DND-41 (cell line): ENCODE data around the gene CNGA3.

Experiments used
- ATAC-seq: fragments of 200-7000 bp; cut with Tn5 transposase; 3 replicates; pipeline ENCODE4 v1.9.1; 2021; ENCODE audit warnings: low read depth; ENCODE audit not compliant: insufficient read depth
- DNase-seq: peaks from one replicate; pipeline ENCODE4 v3.0.0-alpha.2; 2020
- H2AFZ ChIP-seq: 2 replicates; pipeline ENCODE4 v1.6.0; 2012; ENCODE audit warnings: low read depth, low read length
- H3K27ac ChIP-seq: 2 replicates; pipeline ENCODE4 v1.5.1; 2012; ENCODE audit warnings: low read length, inconsistent platforms
- H3K27me3 ChIP-seq: fragments of 200-600 bp; sonication (generic); 2 replicates; pipeline ENCODE4 v1.6.0; 2012; ENCODE audit warnings: low read length, mild to moderate bottlenecking, inconsistent platforms; ENCODE audit not compliant: insufficient read depth, poor library complexity
- H3K36me3 ChIP-seq: 2 replicates; pipeline ENCODE4 v1.5.1; 2012; ENCODE audit warnings: low read length, inconsistent platforms; ENCODE audit not compliant: insufficient read depth
- H3K4me1 ChIP-seq: 2 replicates; pipeline ENCODE4 v1.5.1; 2012; ENCODE audit warnings: mild to moderate bottlenecking, low read length; ENCODE audit not compliant: insufficient read depth
- H3K4me2 ChIP-seq: 2 replicates; pipeline ENCODE4 v1.6.0; 2012; ENCODE audit warnings: mild to moderate bottlenecking, moderate library complexity, low read length, inconsistent platforms; ENCODE audit not compliant: insufficient read depth
- H3K4me3 ChIP-seq, 2 experiments: fragments of 200-600 bp in 1 of 2; shearing (Covaris generic) in 1 of 2; 2 replicates each; pipeline ENCODE4 v1.5.1; 2012 to 2016; ENCODE audit warnings: inconsistent platforms in 2 of 2, low read length in 2 of 2, mild to moderate bottlenecking in 2 of 2, low read depth in 1 of 2, moderate library complexity in 1 of 2
- H3K79me2 ChIP-seq: 2 replicates; pipeline ENCODE4 v1.6.0; 2012; ENCODE audit warnings: low read length, inconsistent platforms; ENCODE audit not compliant: insufficient read depth
- H3K9ac ChIP-seq: 2 replicates; pipeline ENCODE4 v1.6.0; 2012; ENCODE audit warnings: low read depth, mild to moderate bottlenecking, inconsistent platforms, low read length, moderate library complexity
- H3K9me3 ChIP-seq: 2 replicates; pipeline ENCODE4 v1.5.1; 2012; ENCODE audit warnings: low read length, moderate library complexity, mild to moderate bottlenecking, inconsistent platforms; ENCODE audit not compliant: insufficient read depth, severe bottlenecking
- H4K20me1 ChIP-seq: 2 replicates; pipeline ENCODE4 v1.6.0; 2012; ENCODE audit warnings: low read length; ENCODE audit not compliant: insufficient read depth
- EZH2 ChIP-seq: IDR thresholded peaks from 3 replicates; pipeline ENCODE4 v1.6.1; 2012; ENCODE audit warnings: borderline replicate concordance, low read depth, mild to moderate bottlenecking, moderate library complexity, low read length, inconsistent platforms; ENCODE audit not compliant: severe bottlenecking
- TF ChIP-seq, protein P1 (sequence below): IDR thresholded peaks from 2 replicates; pipeline ENCODE4 v1.5.1; 2012; ENCODE audit warnings: borderline replicate concordance, low read length, moderate library complexity, mild to moderate bottlenecking; ENCODE audit not compliant: poor library complexity, severe bottlenecking; ENCODE audit errors: extremely low read depth

Gene CNGA3

DNA sequence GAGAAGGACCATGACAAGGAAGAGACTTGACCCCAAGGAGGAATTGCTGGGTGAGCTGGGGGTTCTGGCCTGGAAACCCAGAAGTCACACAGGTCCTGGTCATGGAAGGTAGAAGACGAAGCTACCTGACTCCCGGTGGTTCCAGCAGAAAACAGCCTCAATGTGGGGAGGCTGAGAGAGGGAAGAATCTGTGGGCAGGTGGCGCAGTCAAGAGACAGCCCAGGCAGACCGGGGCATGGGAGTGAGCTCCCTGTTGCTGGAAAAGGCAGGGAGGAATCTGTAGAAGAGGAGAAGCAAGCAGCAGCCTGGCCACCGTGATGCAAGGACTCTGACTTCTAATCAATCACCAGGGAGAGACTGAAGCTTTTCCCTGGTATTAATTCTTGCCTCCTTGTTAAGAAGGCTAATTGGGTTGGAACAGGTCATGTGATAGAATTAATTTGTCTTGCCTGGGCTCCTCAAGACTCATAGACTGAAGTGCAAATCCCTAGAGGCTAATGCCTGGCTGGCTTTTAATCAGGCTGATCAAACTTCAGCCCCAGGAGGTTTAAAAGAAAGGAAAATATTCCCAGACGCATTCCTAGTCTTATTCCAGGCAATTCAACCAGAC is 30.1 kb downstream of the CNGA3 start:
- no peak for ATAC-seq
- Histone ChIP-seq H3K9ac (no peak overlapping the region), H3K36me3 (no peaks in the 10 kb centered on the region), H3K4me1 (no peaks in the 10 kb centered on the region), H4K20me1 (no peaks in the 10 kb centered on the region), H3K27me3 (no peaks in the 10 kb centered on the region), H3K4me3 (no peak overlapping the region), H3K9me3 (no peaks in the 10 kb centered on the region), H3K79me2 (no peaks in the 10 kb centered on the region), H3K27ac (no peak overlapping the region), H2AFZ (no peak overlapping the region), H3K4me2 (no peak overlapping the region)
- no peak for DNase-seq
- no peak for TF ChIP-seq EZH2
- TF ChIP-seq, protein P1, sequence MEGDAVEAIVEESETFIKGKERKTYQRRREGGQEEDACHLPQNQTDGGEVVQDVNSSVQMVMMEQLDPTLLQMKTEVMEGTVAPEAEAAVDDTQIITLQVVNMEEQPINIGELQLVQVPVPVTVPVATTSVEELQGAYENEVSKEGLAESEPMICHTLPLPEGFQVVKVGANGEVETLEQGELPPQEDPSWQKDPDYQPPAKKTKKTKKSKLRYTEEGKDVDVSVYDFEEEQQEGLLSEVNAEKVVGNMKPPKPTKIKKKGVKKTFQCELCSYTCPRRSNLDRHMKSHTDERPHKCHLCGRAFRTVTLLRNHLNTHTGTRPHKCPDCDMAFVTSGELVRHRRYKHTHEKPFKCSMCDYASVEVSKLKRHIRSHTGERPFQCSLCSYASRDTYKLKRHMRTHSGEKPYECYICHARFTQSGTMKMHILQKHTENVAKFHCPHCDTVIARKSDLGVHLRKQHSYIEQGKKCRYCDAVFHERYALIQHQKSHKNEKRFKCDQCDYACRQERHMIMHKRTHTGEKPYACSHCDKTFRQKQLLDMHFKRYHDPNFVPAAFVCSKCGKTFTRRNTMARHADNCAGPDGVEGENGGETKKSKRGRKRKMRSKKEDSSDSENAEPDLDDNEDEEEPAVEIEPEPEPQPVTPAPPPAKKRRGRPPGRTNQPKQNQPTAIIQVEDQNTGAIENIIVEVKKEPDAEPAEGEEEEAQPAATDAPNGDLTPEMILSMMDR = no peak

DNA sequence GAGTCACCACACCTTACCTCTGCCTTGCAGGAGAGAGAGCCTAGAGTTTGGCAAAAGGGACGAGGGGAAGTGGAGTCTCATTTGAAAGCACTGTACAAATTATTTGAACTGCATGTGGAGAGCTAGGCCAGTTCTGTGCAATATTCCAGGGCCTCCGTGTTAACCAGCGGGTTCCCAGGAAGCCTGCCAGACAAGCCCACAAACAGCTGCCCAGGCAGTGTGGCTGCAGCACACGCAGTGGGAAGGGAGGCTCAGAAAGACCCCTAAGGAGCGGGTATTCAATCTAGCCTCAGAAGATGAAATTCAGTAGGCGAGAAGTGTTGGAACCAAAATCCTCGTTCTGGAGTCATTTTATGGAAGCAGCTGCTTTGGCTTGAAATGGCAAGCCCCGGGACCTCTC is 30.7 kb downstream of the CNGA3 start:
- Histone ChIP-seq H3K36me3 (no peaks in the 10 kb centered on the region), H4K20me1 (no peaks in the 10 kb centered on the region), H3K4me1 (no peaks in the 10 kb centered on the region), H2AFZ (no peak overlapping the region), H3K27me3 (no peaks in the 10 kb centered on the region), H3K27ac (no peak overlapping the region), H3K79me2 (no peaks in the 10 kb centered on the region), H3K4me3 (no peak overlapping the region), H3K9me3 (no peaks in the 10 kb centered on the region), H3K4me2 (no peak overlapping the region), H3K9ac (no peak overlapping the region)
- no peak for ATAC-seq
- no peak for TF ChIP-seq EZH2
- TF ChIP-seq, protein P1 = no peak
- DNase-seq = no peak

DNA sequence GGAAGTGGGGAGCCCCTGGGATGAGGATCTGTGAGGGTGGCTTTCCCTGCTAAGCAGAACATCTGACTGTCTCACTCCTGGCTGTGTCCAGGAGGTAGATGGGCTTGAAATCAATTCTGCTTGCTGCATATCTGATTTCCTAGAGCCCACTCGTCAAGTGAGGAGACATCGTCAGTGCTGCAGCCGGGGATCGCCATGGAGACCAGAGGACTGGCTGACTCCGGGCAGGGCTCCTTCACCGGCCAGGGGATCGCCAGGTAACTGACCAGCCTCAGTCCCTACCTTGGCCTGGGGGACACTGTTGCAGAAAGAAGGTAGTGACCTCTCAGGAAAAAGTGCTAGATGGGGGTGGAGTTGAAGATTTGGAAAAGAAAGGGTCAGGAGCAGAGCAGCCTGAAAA is 31.3 kb downstream of the CNGA3 start:
- no peak overlapping the region for H3K9ac ChIP-seq
- DNase-seq (no peak), ATAC-seq (no peak)
- H3K9me3 ChIP-seq = no peaks in the 10 kb centered on the region
- no peaks in the 10 kb centered on the region for H3K27me3 ChIP-seq
- no peak overlapping the region for H3K4me2 ChIP-seq
- H2AFZ ChIP-seq = no peak overlapping the region
- H3K79me2 ChIP-seq = no peaks in the 10 kb centered on the region
- H3K4me1 ChIP-seq = no peaks in the 10 kb centered on the region
- H3K4me3 ChIP-seq = no peak overlapping the region
- H3K27ac ChIP-seq = no peak overlapping the region
- no peaks in the 10 kb centered on the region for H3K36me3 ChIP-seq
- no peaks in the 10 kb centered on the region for H4K20me1 ChIP-seq
- TF ChIP-seq, protein P1 = no peak
- no peak for TF ChIP-seq EZH2

DNA sequence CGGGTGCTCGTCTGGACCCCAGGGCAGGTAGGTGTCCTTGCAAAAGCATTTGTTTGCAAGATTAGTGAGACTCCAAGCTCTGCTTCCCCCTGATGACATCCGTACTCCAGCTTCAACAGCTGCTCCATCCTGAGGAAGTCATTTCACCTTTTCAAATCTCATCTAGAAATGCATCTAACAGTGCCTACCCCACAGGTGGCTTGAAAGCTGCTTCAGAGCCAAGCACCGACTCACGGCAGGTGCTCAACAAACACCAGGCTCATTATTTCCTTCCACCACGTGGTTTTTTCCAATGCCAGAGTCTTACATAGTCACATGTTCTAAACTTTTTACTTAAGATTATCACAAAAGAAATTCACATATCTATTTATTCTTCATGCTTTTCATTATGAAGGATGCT is 31.9 kb downstream of the CNGA3 start:
- no peak overlapping the region for H3K4me2 ChIP-seq
- no peaks in the 10 kb centered on the region for H4K20me1 ChIP-seq
- H3K4me3 ChIP-seq = no peak overlapping the region
- no peaks in the 10 kb centered on the region for H3K27me3 ChIP-seq
- H3K9me3 ChIP-seq = no peaks in the 10 kb centered on the region
- H3K4me1 ChIP-seq = no peaks in the 10 kb centered on the region
- no peak overlapping the region for H3K27ac ChIP-seq
- no peak overlapping the region for H3K9ac ChIP-seq
- no peaks in the 10 kb centered on the region for H3K36me3 ChIP-seq
- no peaks in the 10 kb centered on the region for H3K79me2 ChIP-seq
- ATAC-seq = no peak
- no peak overlapping the region for H2AFZ ChIP-seq
- TF ChIP-seq, protein P1 = no peak
- TF ChIP-seq EZH2 = no peak
- no peak for DNase-seq
